Activated CD8-positive, alpha-beta memory T cell treated with anti-CD3 and anti-CD28 coated beads, Interleukin-2, amount 50 U/mL, for 1 hour (primary cell): ENCODE measurements around the gene DNAJA4.

Experiments
- DNase-seq: peaks from one replicate; pipeline ENCODE4 v3.0.0-alpha.2; 2020; ENCODE audit errors: extremely low read depth

The DNAJA4 gene

GRCh38 chr15:78264304-78265136 is at the start of gene DNAJA4:
TSS of gene DNAJA4 (plus strand) at chr15:78264562. CDS start at chr15:78264764, 202 bp downstream.
- peak; percentile 29 for DNase-seq

GRCh38 chr15:78216276-78217104 is 47.9 kb upstream of the DNAJA4 start:
- DNase-seq: no peak

GRCh38 chr15:78220713-78221112 is 43.6 kb upstream of the DNAJA4 start:
- DNase-seq: no peak

GRCh38 chr15:78222745-78223395 is 41.5 kb upstream of the DNAJA4 start:
- DNase-seq: no peak

GRCh38 chr15:78223396-78224022 is 40.9 kb upstream of the DNAJA4 start:
- no peak for DNase-seq

- DNase-seq: no peak
Observed at GRCh38 chr15:78224023-78224411, 40.3 kb upstream of the DNAJA4 start.

- DNase-seq: no peak
Observed at GRCh38 chr15:78225783-78226541, 38.4 kb upstream of the DNAJA4 start.

- DNase-seq: no peak
Observed at GRCh38 chr15:78228356-78228996, 35.9 kb upstream of the DNAJA4 start.

- DNase-seq: no peak
Observed at GRCh38 chr15:78229431-78230406, 34.6 kb upstream of the DNAJA4 start.

GRCh38 chr15:78232951-78233350 is 31.4 kb upstream of the DNAJA4 start:
- no peak for DNase-seq

GRCh38 chr15:78233496-78233895 is 30.9 kb upstream of the DNAJA4 start:
- no peak for DNase-seq

- DNase-seq: no peak
Observed at GRCh38 chr15:78234515-78235040, 29.8 kb upstream of the DNAJA4 start, which contains the start of gene ACSBG1. TSS of gene ACSBG1 (minus strand) at chr15:78234565. CDS start at chr15:78234501, 64 bp downstream.

GRCh38 chr15:78236491-78236890 is 27.9 kb upstream of the DNAJA4 start:
- DNase-seq: no peak

GRCh38 chr15:78237146-78237545 is 27.2 kb upstream of the DNAJA4 start:
- DNase-seq: no peak

GRCh38 chr15:78239811-78240210 is 24.6 kb upstream of the DNAJA4 start:
- no peak for DNase-seq

- peak; percentile 43 for DNase-seq
Observed at GRCh38 chr15:78241017-78241416, 23.3 kb upstream of the DNAJA4 start.

GRCh38 chr15:78242128-78242527 is 22.2 kb upstream of the DNAJA4 start:
- no peak for DNase-seq

GRCh38 chr15:78243058-78243457 is 21.3 kb upstream of the DNAJA4 start:
- DNase-seq: no peak

GRCh38 chr15:78243491-78243941 is 20.8 kb upstream of the DNAJA4 start:
- DNase-seq: no peak
